ENCODE measurements around the gene PDZD4.

PDZD4 gene

GRCh38 chrX:153799326-153799725 lies 31.0 kb downstream of the PDZD4 start:
- H3K27ac Mint-ChIP-seq: no peak overlapping the region
- DNase-seq: no peak
- H3K27me3 Mint-ChIP-seq: no peaks in the 10 kb centered on the region
- H3K4me1 Mint-ChIP-seq: peaks cover 9% of the 10 kb centered on the region
- H3K4me3 Mint-ChIP-seq: no peak overlapping the region
- no peak for ATAC-seq
- no peaks in the 10 kb centered on the region for H3K9me3 Mint-ChIP-seq
- peaks cover 9% of the 10 kb centered on the region for H3K36me3 Mint-ChIP-seq (ENCODE audit: low read depth)

- Mint-ChIP-seq H3K27ac (no peak overlapping the region), H3K36me3 (ENCODE audit: low read depth) (peaks cover 9% of the 10 kb centered on the region), H3K4me1 (peaks cover 15% of the 10 kb centered on the region), H3K27me3 (no peaks in the 10 kb centered on the region), H3K9me3 (no peaks in the 10 kb centered on the region), H3K4me3 (no peak overlapping the region)
- no peak for ATAC-seq
- DNase-seq: no peak
Observed at GRCh38 chrX:153797415-153798015, 32.8 kb downstream of the PDZD4 start.

GRCh38 chrX:153794897-153795816 lies 35.2 kb downstream of the PDZD4 start:
- peak overlapping the region; percentile 90 for H3K27ac Mint-ChIP-seq
- ATAC-seq (no peak), DNase-seq (peak; percentile 16)
- H3K27me3 Mint-ChIP-seq: no peaks in the 10 kb centered on the region
- peaks cover 15% of the 10 kb centered on the region for H3K4me1 Mint-ChIP-seq
- H3K4me3 Mint-ChIP-seq: peak overlapping the region; percentile 89
- H3K9me3 Mint-ChIP-seq: no peaks in the 10 kb centered on the region
- H3K36me3 Mint-ChIP-seq (ENCODE audit: low read depth): peaks cover 9% of the 10 kb centered on the region

DNA sequence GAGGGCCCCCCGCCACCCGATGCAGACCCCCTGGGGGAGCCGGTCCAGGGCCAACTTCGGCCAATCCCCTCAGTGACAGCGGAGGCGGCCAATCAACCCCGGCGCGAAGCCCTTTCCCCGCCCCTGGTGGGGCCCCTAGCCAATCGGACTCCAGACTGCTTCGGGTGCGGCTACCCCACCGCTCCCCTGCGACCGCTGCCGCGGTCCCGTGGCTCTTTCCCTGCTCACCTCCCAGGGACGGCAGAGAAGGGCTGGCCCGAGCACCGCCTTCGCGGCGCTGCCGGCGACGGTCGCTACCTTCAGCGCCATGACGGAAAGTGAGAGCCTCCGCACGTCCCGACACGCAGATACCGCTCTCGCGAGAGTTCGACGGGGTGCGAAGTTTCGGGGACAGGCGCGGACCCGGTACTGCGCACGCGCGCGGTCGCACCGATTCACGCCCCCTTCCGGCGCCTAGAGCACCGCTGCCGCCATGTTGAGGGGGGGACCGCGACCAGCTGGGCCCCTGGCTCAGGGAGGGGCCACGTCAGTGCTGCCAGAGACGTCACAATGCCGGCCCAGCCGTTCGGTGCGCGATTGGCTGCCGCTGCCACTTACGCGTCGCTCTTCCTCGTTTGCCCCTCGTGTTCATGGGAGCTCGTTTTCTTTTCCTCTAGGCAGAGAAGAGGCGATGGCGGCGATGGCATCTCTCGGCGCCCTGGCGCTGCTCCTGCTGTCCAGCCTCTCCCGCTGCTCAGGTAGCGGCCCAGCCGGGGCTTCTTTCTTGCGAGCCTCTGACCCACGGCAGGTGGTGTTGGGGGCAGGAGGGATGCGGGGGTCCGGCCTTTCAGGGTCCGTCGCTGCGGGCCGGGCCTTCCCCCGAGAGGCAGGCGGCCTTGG lies 36.1 kb downstream of the PDZD4 start, which contains the start of the genes IDH3G and SSR4:
TSS of gene IDH3G (minus strand) at position 358 of the 879 bp plus-strand sequence. CDS start at position 309, 49 bp downstream.
TSS of gene SSR4 (plus strand) at position 651 of the 879 bp plus-strand sequence. CDS start at position 671, 20 bp downstream.
- Mint-ChIP-seq H3K4me3 (peak within 1 kb of the TSS; percentile 89), H3K27ac (peak within 1 kb of the TSS; percentile 90), H3K4me1 (peaks cover 15% of the 10 kb centered on the region), H3K36me3 (ENCODE audit: low read depth) (peaks cover 9% of the 10 kb centered on the region), H3K27me3 (no peaks in the 10 kb centered on the region), H3K9me3 (no peaks in the 10 kb centered on the region)
- ATAC-seq (peak; percentile 95), DNase-seq (peak; percentile 91)

DNA sequence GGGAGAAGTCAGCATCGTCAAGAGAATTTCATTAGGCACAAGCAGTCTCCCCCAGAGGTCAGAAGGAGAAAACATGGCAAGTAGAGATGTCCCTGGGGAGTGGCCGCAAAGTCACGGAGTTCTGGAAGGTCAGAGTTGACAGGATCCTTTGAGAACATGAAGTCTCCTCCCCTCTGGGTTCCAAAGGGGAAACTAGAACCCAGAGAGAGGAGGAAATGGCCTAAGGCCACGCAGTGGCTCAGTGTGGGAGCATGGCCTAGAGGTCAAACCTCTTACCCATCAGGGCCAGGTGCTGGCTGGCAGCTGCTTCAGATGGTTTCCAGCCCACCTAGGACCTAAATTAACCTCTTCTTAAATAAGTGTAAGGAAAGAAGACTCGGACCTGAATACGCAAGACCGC lies 37.1 kb downstream of the PDZD4 start:
- peak overlapping the region; percentile 90 for H3K27ac Mint-ChIP-seq
- H3K36me3 Mint-ChIP-seq (ENCODE audit: low read depth): peaks cover 9% of the 10 kb centered on the region
- H3K4me3 Mint-ChIP-seq: peak overlapping the region; percentile 89
- no peaks in the 10 kb centered on the region for H3K27me3 Mint-ChIP-seq
- no peaks in the 10 kb centered on the region for H3K9me3 Mint-ChIP-seq
- no peak for ATAC-seq
- no peak for DNase-seq
- peaks cover 15% of the 10 kb centered on the region for H3K4me1 Mint-ChIP-seq

- peak overlapping the region; percentile 89 for H3K4me3 Mint-ChIP-seq
- no peak for DNase-seq
- ATAC-seq: no peak
- no peaks in the 10 kb centered on the region for H3K9me3 Mint-ChIP-seq
- H3K4me1 Mint-ChIP-seq: peaks cover 15% of the 10 kb centered on the region
- no peaks in the 10 kb centered on the region for H3K27me3 Mint-ChIP-seq
- peak overlapping the region; percentile 90 for H3K27ac Mint-ChIP-seq
- peaks cover 9% of the 10 kb centered on the region for H3K36me3 Mint-ChIP-seq (ENCODE audit: low read depth)
Observed at GRCh38 chrX:153792368-153792767, 38.0 kb downstream of the PDZD4 start.

- H3K4me3 Mint-ChIP-seq: no peak overlapping the region
- H3K27me3 Mint-ChIP-seq: no peaks in the 10 kb centered on the region
- no peak overlapping the region for H3K27ac Mint-ChIP-seq
- no peaks in the 10 kb centered on the region for H3K9me3 Mint-ChIP-seq
- ATAC-seq (no peak), DNase-seq (no peak)
- H3K36me3 Mint-ChIP-seq (ENCODE audit: low read depth): peaks cover 2% of the 10 kb centered on the region
- H3K4me1 Mint-ChIP-seq: peaks cover 12% of the 10 kb centered on the region
Observed at GRCh38 chrX:153791104-153791852, 39.1 kb downstream of the PDZD4 start.

DNA sequence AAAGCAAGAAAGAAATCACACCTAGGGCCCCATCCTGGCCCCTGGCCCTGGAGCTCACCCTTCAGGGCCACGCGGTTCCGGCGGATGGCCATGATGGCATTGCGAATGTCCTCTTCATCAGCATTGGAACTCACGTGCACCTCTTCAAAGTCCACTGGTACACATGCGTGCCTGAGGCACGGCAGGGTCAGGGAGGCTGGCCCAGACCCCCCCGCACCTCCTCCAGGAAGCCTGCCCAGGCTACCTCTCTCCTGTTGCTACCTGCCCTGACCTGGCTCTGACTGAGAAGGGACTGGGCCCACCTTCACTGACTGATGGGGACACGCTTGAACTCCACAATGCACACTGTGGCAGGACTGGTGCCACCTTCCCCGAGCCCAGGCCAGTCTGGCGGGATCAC lies 40.7 kb downstream of the PDZD4 start:
- H3K27me3 Mint-ChIP-seq: no peaks in the 10 kb centered on the region
- H3K4me1 Mint-ChIP-seq: peaks cover 6% of the 10 kb centered on the region
- no peak overlapping the region for H3K27ac Mint-ChIP-seq
- no peak for DNase-seq
- H3K36me3 Mint-ChIP-seq (ENCODE audit: low read depth): no peaks in the 10 kb centered on the region
- H3K4me3 Mint-ChIP-seq: no peak overlapping the region
- no peak for ATAC-seq
- H3K9me3 Mint-ChIP-seq: no peaks in the 10 kb centered on the region

- DNase-seq: no peak
- no peak overlapping the region for H3K27ac Mint-ChIP-seq
- H3K9me3 Mint-ChIP-seq: no peaks in the 10 kb centered on the region
Observed at GRCh38 chrX:153786669-153787068, 43.7 kb downstream of the PDZD4 start.

DNA sequence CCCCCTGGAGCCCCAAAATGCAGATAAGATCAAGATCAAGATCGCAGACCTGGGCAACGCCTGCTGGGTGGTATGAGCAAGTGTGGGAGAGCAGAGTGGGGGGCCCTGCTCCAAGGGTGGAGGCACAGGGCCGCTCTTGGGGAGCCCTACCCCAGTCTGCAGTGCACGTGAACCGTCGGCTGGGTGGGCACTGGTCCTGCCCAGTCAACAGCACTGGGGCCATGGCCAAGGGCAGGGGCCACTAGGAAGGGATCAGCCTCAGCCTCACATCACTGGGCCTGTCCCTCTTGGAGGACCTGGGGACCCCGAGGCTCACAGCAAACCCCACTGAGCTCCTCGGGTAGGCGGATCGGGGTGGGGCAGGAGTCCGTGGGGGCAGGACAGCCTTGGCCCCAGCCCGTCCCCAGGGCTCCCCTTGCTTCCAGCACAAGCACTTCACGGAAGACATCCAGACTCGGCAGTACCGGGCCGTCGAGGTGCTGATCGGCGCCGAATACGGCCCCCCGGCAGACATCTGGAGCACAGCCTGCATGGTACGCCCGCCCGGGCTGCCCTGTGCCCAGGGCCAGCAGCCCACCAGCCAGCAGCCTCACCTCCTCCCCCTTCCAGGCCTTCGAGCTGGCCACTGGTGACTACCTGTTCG lies 45.9 kb downstream of the PDZD4 start:
- Mint-ChIP-seq H3K27me3 (peaks cover 4% of the 10 kb centered on the region), H3K4me1 (no peaks in the 10 kb centered on the region), H3K36me3 (ENCODE audit: low read depth) (no peaks in the 10 kb centered on the region), H3K9me3 (no peaks in the 10 kb centered on the region), H3K27ac (no peak overlapping the region), H3K4me3 (no peak overlapping the region)
- ATAC-seq: no peak
- no peak for DNase-seq

More at GRCh38 chrX:153786669-153787068, 43.7 kb downstream of the PDZD4 start:
- ATAC-seq: no peak
- no peak overlapping the region for H3K4me3 Mint-ChIP-seq
- H3K4me1 Mint-ChIP-seq: no peaks in the 10 kb centered on the region
- no peaks in the 10 kb centered on the region for H3K36me3 Mint-ChIP-seq (ENCODE audit: low read depth)
- H3K27me3 Mint-ChIP-seq: no peaks in the 10 kb centered on the region

- Mint-ChIP-seq H3K27ac (no peak overlapping the region), H3K9me3 (no peaks in the 10 kb centered on the region), H3K27me3 (peaks cover 4% of the 10 kb centered on the region), H3K4me3 (no peak overlapping the region), H3K36me3 (ENCODE audit: low read depth) (no peaks in the 10 kb centered on the region), H3K4me1 (no peaks in the 10 kb centered on the region)
- DNase-seq: no peak
- ATAC-seq: no peak
Observed at GRCh38 chrX:153783378-153784013, 46.8 kb downstream of the PDZD4 start.

GRCh38 chrX:153782871-153783270 lies 47.5 kb downstream of the PDZD4 start:
- Mint-ChIP-seq H3K9me3 (no peaks in the 10 kb centered on the region), H3K27me3 (peaks cover 4% of the 10 kb centered on the region), H3K27ac (no peak overlapping the region), H3K4me1 (no peaks in the 10 kb centered on the region), H3K36me3 (ENCODE audit: low read depth) (no peaks in the 10 kb centered on the region), H3K4me3 (no peak overlapping the region)
- no peak for ATAC-seq
- no peak for DNase-seq

DNA sequence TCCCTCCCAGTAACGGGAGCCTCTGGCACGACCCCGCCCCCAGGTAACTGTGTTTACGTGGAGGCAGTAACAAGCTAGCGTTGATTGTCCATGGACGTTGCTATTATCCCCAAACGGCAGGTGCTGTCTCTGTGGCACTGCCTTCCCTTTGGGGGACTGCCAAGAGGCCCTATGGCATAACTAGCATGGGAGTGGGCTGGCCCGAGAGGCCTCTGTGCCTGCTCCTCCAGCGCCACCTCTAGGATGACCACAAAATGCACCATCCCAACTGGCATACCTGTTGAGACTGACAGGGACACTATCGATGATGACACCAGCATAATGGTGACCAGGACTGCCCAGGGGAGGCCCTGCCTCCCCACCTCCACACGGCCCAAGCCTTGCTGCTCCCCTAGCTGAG lies 48.0 kb downstream of the PDZD4 start:
- no peak for DNase-seq
- Mint-ChIP-seq H3K4me3 (no peak overlapping the region), H3K36me3 (ENCODE audit: low read depth) (no peaks in the 10 kb centered on the region), H3K9me3 (no peaks in the 10 kb centered on the region), H3K27me3 (peaks cover 4% of the 10 kb centered on the region), H3K27ac (no peak overlapping the region), H3K4me1 (no peaks in the 10 kb centered on the region)
- no peak for ATAC-seq
